ENCODE results near the gene SOD2. TPM values are rescaled to one million over a fixed set of nuclear protein-coding genes. Genes with fewer than 3 reads are reported as not detected.

Gene SOD2
- total and polyA plus RNA-seq, 2 of the 13 experiments (the other 11 are each of a cell fraction or from before 2014, with no cell fraction given) = 304 to 309 TPM

- TF ChIP-seq KMT2B (CRISPR knock-in tag; IDR thresholded peaks at IDR 0.05) (peak; percentile 60; the same call in 1 of the 2 replicates), ZFP36L1 (CRISPR knock-in tag; IDR thresholded peaks at IDR 0.05) (no peak), AGO2 (optimal IDR thresholded peaks at IDR 0.05; ENCODE audit: low read depth, low read length) (no peak), ZMYM3 (CRISPR knock-in tag; IDR thresholded peaks at IDR 0.05) (no peak), HDAC6 (IDR thresholded peaks at IDR 0.05; ENCODE audit: low read depth, low read length) (peak; percentile 41; the same call in 1 of the 2 replicates), ASH2L (IDR thresholded peaks at IDR 0.05; ENCODE audit: insufficient read length, low read depth, low read length) (peak; percentile 15), ZNF12 (CRISPR knock-in tag; IDR thresholded peaks at IDR 0.05) (peak; percentile 28; the same call in 1 of the 2 replicates), ETV6 (CRISPR knock-in tag; conservative IDR thresholded peaks at IDR 0.05) (peak; percentile 89), ZNF672 (CRISPR knock-in tag; IDR thresholded peaks at IDR 0.05) (no peak), ZNF746 (CRISPR knock-in tag; IDR thresholded peaks at IDR 0.05) (no peak), POGZ (CRISPR knock-in tag; IDR thresholded peaks at IDR 0.05) (no peak), MAFF (IDR thresholded peaks at IDR 0.05; ENCODE audit: low read depth, low read length) (peak; percentile 43), ARID4A (CRISPR knock-in tag; IDR thresholded peaks at IDR 0.05; ENCODE audit: borderline replicate concordance) (peak; percentile 22; the same call in 1 of the 2 replicates), NFKBIZ (CRISPR knock-in tag; IDR thresholded peaks at IDR 0.05) (peak; percentile 100), TP53 (CRISPR knock-in tag; conservative IDR thresholded peaks at IDR 0.05) (0 out of 2 replicates have a peak, but pooled peaks have one; percentile 35), ZNF337 (CRISPR knock-in tag; IDR thresholded peaks at IDR 0.05; ENCODE audit: borderline replicate concordance, low read depth) (0 out of 2 replicates have a peak, but pooled peaks have one; percentile 81), NFAT5 (CRISPR knock-in tag; IDR thresholded peaks at IDR 0.05) (no peak), ZBTB42 (CRISPR knock-in tag; IDR thresholded peaks at IDR 0.05) (no peak), THAP11 (CRISPR knock-in tag; IDR thresholded peaks at IDR 0.05) (peak; percentile 68), GLI4 (CRISPR knock-in tag; IDR thresholded peaks at IDR 0.05; ENCODE audit: borderline replicate concordance) (no peak), ZNF614 (CRISPR knock-in tag; IDR thresholded peaks at IDR 0.05; ENCODE audit: borderline replicate concordance) (peak; percentile 57; the same call in 1 of the 2 replicates)
These were observed 1.7 kb downstream of the SOD2 start (continued) for GRCh38 chr6:159691133-159691962.
